Liver (tissue), 3 donors: ENCODE data around the gene RIC3.
A peak's percentile ranks its signal among the peaks of the same experiment; 100 is the strongest.

Source experiments
- CTCF ChIP-seq: fragments of 150-350 bp; IDR thresholded peaks from 2 replicates; pipeline ENCODE4 v1.5.1; 2017; ENCODE audit warnings: improper control_type of control experiment, low read depth, low read length; ENCODE audit not compliant: missing input control
- EGR1 ChIP-seq, 2 donors: IDR thresholded peaks; 2 replicates each; pipeline ENCODE4 v1.6.1; 2016 to 2018; ENCODE audit warnings: antibody characterized with exemption in 2 of 2, low read depth in 2 of 2
- FOXA1 ChIP-seq: IDR thresholded peaks from 2 replicates; pipeline ENCODE4 v1.6.1; 2016; ENCODE audit warnings: antibody characterized with exemption
- GABPA ChIP-seq, 2 donors: IDR thresholded peaks in 1 of 2; conservative IDR thresholded peaks in 1 of 2; 2 replicates each; pipeline ENCODE4 v1.6.1; 2016; ENCODE audit warnings: antibody characterized with exemption in 2 of 2, mild to moderate bottlenecking in 1 of 2, moderate library complexity in 1 of 2
- JUND ChIP-seq, 2 donors: IDR thresholded peaks; 2 replicates each; pipeline ENCODE4 v1.6.1; 2016; ENCODE audit warnings: antibody characterized with exemption in 2 of 2
- RAD21 ChIP-seq, 2 donors: IDR thresholded peaks; 2 replicates each; pipeline ENCODE4 v1.6.1; 2016; ENCODE audit warnings: antibody characterized with exemption in 2 of 2, mild to moderate bottlenecking in 2 of 2
- RXRA ChIP-seq, 2 donors: IDR thresholded peaks; 2 replicates each; pipeline ENCODE4 v1.6.1; 2017 to 2018; ENCODE audit warnings: antibody characterized with exemption in 2 of 2, mild to moderate bottlenecking in 1 of 2
- SP1 ChIP-seq: IDR thresholded peaks from 2 replicates; pipeline ENCODE4 v1.6.1; 2018; ENCODE audit warnings: antibody characterized with exemption, mild to moderate bottlenecking
- TAF1 ChIP-seq: conservative IDR thresholded peaks from 2 replicates; pipeline ENCODE4 v1.6.1; 2016; ENCODE audit warnings: antibody characterized with exemption, mild to moderate bottlenecking
- YY1 ChIP-seq: IDR thresholded peaks from 2 replicates; pipeline ENCODE4 v1.6.1; 2016; ENCODE audit warnings: antibody characterized with exemption, mild to moderate bottlenecking
- TF ChIP-seq, protein P1 (sequence below): IDR thresholded peaks from 2 replicates; pipeline ENCODE4 v1.6.1; 2016; ENCODE audit warnings: antibody characterized with exemption
- TF ChIP-seq, protein P2 (sequence below): IDR thresholded peaks from 2 replicates; pipeline ENCODE4 v1.6.1; 2016; ENCODE audit warnings: antibody characterized with exemption, mild to moderate bottlenecking
- TF ChIP-seq, protein P3 (sequence below): IDR thresholded peaks from 2 replicates; pipeline ENCODE4 v1.6.1; 2016; ENCODE audit warnings: antibody characterized with exemption
- donor health status: healthy.
- donor health status: healthy.

DNA sequence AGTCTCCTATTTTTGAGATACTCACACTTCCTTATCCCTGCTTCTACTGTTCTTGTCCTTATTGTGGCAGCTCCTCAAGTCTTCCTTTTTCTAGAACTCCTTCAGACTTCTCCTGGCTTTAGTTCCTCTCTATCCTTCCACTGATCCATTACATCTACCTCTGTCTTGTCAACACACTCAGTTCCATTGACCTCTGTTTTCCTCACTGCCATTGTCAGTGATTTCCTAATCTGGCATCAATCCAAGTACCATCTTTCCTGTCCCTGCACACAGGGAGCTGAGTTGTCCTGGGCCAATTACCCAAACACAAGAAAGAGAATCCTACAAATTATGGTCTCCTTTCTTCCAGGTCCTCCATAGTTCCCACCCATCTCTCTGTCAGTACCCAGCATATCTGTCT lies 27.9 kb upstream of the RIC3 start:
- no peak for TF ChIP-seq CTCF
- no peak for TF ChIP-seq YY1
- TF ChIP-seq, protein P1, sequence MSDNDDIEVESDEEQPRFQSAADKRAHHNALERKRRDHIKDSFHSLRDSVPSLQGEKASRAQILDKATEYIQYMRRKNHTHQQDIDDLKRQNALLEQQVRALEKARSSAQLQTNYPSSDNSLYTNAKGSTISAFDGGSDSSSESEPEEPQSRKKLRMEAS = no peak
- no peak for TF ChIP-seq TAF1
- no peak for TF ChIP-seq JUND (IDR thresholded peaks at IDR 0.05)
- TF ChIP-seq, protein P2, sequence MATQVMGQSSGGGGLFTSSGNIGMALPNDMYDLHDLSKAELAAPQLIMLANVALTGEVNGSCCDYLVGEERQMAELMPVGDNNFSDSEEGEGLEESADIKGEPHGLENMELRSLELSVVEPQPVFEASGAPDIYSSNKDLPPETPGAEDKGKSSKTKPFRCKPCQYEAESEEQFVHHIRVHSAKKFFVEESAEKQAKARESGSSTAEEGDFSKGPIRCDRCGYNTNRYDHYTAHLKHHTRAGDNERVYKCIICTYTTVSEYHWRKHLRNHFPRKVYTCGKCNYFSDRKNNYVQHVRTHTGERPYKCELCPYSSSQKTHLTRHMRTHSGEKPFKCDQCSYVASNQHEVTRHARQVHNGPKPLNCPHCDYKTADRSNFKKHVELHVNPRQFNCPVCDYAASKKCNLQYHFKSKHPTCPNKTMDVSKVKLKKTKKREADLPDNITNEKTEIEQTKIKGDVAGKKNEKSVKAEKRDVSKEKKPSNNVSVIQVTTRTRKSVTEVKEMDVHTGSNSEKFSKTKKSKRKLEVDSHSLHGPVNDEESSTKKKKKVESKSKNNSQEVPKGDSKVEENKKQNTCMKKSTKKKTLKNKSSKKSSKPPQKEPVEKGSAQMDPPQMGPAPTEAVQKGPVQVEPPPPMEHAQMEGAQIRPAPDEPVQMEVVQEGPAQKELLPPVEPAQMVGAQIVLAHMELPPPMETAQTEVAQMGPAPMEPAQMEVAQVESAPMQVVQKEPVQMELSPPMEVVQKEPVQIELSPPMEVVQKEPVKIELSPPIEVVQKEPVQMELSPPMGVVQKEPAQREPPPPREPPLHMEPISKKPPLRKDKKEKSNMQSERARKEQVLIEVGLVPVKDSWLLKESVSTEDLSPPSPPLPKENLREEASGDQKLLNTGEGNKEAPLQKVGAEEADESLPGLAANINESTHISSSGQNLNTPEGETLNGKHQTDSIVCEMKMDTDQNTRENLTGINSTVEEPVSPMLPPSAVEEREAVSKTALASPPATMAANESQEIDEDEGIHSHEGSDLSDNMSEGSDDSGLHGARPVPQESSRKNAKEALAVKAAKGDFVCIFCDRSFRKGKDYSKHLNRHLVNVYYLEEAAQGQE = no peak
- no peak for TF ChIP-seq SP1
- TF ChIP-seq, protein P3, sequence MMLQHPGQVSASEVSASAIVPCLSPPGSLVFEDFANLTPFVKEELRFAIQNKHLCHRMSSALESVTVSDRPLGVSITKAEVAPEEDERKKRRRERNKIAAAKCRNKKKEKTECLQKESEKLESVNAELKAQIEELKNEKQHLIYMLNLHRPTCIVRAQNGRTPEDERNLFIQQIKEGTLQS = no peak
- TF ChIP-seq FOXA1 = no peak
- TF ChIP-seq RAD21 (IDR thresholded peaks at IDR 0.05) = no peak
- TF ChIP-seq GABPA (IDR thresholded peaks at IDR 0.05 in 1 of 2, conservative IDR thresholded peaks at IDR 0.05 in 1 of 2) = no peak
- TF ChIP-seq RXRA (IDR thresholded peaks at IDR 0.05) = peak; percentile 70 to 81
- no peak for TF ChIP-seq EGR1 (IDR thresholded peaks at IDR 0.05; ENCODE audit: low read depth in 2 of 2)
